Neural cell (in vitro differentiated cells): ENCODE measurements around the gene NCDN. TPM values are rescaled to one million over a fixed set of nuclear protein-coding genes. Genes with fewer than 3 reads are reported as not detected.

ENCODE experiments used
- H2AFZ ChIP-seq: fragments of 200-600, 300-800 bp; sonication (generic), shearing (Covaris generic); 2 replicates; pipeline ENCODE4 v1.6.0; 2014; ENCODE audit warnings: low read depth, mild to moderate bottlenecking, antibody characterized with exemption, low read length, moderate library complexity
- H3F3A ChIP-seq: fragments of 200-600 bp; shearing (Covaris generic); 2 replicates; pipeline ENCODE4 v1.6.1; 2016; ENCODE audit warnings: mild to moderate bottlenecking, moderate library complexity, mixed read lengths, antibody characterized with exemption, low read length; ENCODE audit not compliant: insufficient read depth, poor library complexity, severe bottlenecking
- H3K27ac ChIP-seq: fragments of 200-600, 300-800 bp; sonication (generic), shearing (Covaris generic); 2 replicates; pipeline ENCODE4 v1.5.1; 2014; ENCODE audit warnings: mild to moderate bottlenecking, low read length, moderate library complexity
- H3K27me3 ChIP-seq: fragments of 300-800, 200-600 bp; sonication (generic), shearing (Covaris generic); 2 replicates; pipeline ENCODE4 v1.6.0; 2014; ENCODE audit warnings: mild to moderate bottlenecking, low read depth, low read length, moderate library complexity; ENCODE audit not compliant: insufficient read depth
- H3K36me3 ChIP-seq: fragments of 300-800, 200-600 bp; sonication (generic), shearing (Covaris generic); 2 replicates; pipeline ENCODE4 v1.5.1; 2014; ENCODE audit warnings: mild to moderate bottlenecking, antibody characterized with exemption, low read length, moderate library complexity; ENCODE audit not compliant: insufficient read depth
- H3K4me2 ChIP-seq: fragments of 300-800, 200-600 bp; sonication (generic), shearing (Covaris generic); 2 replicates; pipeline ENCODE4 v1.6.0; 2014; ENCODE audit warnings: mild to moderate bottlenecking, low read length
- H3K4me3 ChIP-seq: fragments of 300-800, 200-600 bp; sonication (generic), shearing (Covaris generic); 2 replicates; pipeline ENCODE4 v1.5.1; 2014; ENCODE audit warnings: mild to moderate bottlenecking, low read length, moderate library complexity
- H3K79me2 ChIP-seq: fragments of 200-600 bp; shearing (Covaris generic); replicated peaks from 2 replicates; pipeline ENCODE4 v1.6.0; 2014; ENCODE audit warnings: mild to moderate bottlenecking, low read length, moderate library complexity; ENCODE audit not compliant: insufficient read depth
- H3K9ac ChIP-seq: fragments of 300-800, 200-600 bp; sonication (generic), shearing (Covaris generic); 2 replicates; pipeline ENCODE4 v1.6.1; 2016; ENCODE audit warnings: mild to moderate bottlenecking, low read length, mixed read lengths
- H3K9me2 ChIP-seq: fragments of 200-600 bp; shearing (Covaris generic); 2 replicates; pipeline ENCODE4 v1.6.1; 2016; ENCODE audit warnings: mild to moderate bottlenecking, low read length, mixed read lengths; ENCODE audit not compliant: insufficient read depth
- H3K9me3 ChIP-seq: fragments of 200-600, 300-800 bp; sonication (generic), shearing (Covaris generic); 2 replicates; pipeline ENCODE4 v1.6.1; 2016; ENCODE audit warnings: mild to moderate bottlenecking, mixed run types, low read length, moderate library complexity, mixed read lengths
- H4K20me1 ChIP-seq: fragments of 200-600 bp; shearing (Covaris generic); 2 replicates; pipeline ENCODE4 v1.6.1; 2016; ENCODE audit warnings: mild to moderate bottlenecking, mixed run types; ENCODE audit not compliant: insufficient read depth
- CTCF ChIP-seq: fragments of 450-650 bp; IDR thresholded peaks from 2 replicates; pipeline ENCODE4 v1.5.1; 2014; ENCODE audit warnings: antibody characterized with exemption, mild to moderate bottlenecking, moderate library complexity; ENCODE audit not compliant: poor library complexity, severe bottlenecking
- EP300 ChIP-seq: fragments of 450-650 bp; conservative IDR thresholded peaks from 2 replicates; pipeline ENCODE4 v1.6.1; 2014; ENCODE audit warnings: antibody characterized with exemption, mild to moderate bottlenecking, moderate library complexity; ENCODE audit not compliant: poor library complexity, severe bottlenecking
- EZH2 ChIP-seq: fragments of 200-600, 300-800 bp; shearing (Covaris generic), sonication (generic); IDR thresholded peaks from 2 replicates; pipeline ENCODE4 v1.6.1; 2014; ENCODE audit warnings: antibody characterized with exemption, low read length, borderline replicate concordance, mild to moderate bottlenecking; ENCODE audit not compliant: insufficient read depth, poor library complexity, severe bottlenecking
- MXI1 ChIP-seq: fragments of 450-650 bp; conservative IDR thresholded peaks from 2 replicates; pipeline ENCODE4 v1.6.1; 2014; ENCODE audit warnings: antibody characterized with exemption, mild to moderate bottlenecking; ENCODE audit not compliant: poor library complexity, severe bottlenecking
- POLR2AphosphoS5 ChIP-seq: IDR thresholded peaks from 2 replicates; pipeline ENCODE4 v1.6.1; 2012
- RAD21 ChIP-seq: fragments of 450-650 bp; conservative IDR thresholded peaks from 2 replicates; pipeline ENCODE4 v1.6.1; 2014; ENCODE audit warnings: antibody characterized with exemption, mild to moderate bottlenecking, moderate library complexity
- REST ChIP-seq: IDR thresholded peaks from 2 replicates; pipeline ENCODE4 v1.6.1; 2012; ENCODE audit warnings: borderline replicate concordance
- SMC3 ChIP-seq: fragments of 450-650 bp; conservative IDR thresholded peaks from 2 replicates; pipeline ENCODE4 v1.6.1; 2014; ENCODE audit warnings: antibody characterized with exemption, mild to moderate bottlenecking, moderate library complexity; ENCODE audit not compliant: poor library complexity
- TAF1 ChIP-seq: IDR thresholded peaks from 2 replicates; pipeline ENCODE4 v1.6.1; 2012; ENCODE audit warnings: low read depth
- polyA plus RNA-seq: library from polyadenylated mRNA; depleted of rRNA; stranded (reverse); fragments of >200 nt; gene quantifications from 2 replicates; pipeline ENCODE4 v1.2.3, GENCODE V29; 2014

NCDN gene
- polyA plus RNA-seq, 1 donor from 2014 or later = 66.1 TPM

DNA sequence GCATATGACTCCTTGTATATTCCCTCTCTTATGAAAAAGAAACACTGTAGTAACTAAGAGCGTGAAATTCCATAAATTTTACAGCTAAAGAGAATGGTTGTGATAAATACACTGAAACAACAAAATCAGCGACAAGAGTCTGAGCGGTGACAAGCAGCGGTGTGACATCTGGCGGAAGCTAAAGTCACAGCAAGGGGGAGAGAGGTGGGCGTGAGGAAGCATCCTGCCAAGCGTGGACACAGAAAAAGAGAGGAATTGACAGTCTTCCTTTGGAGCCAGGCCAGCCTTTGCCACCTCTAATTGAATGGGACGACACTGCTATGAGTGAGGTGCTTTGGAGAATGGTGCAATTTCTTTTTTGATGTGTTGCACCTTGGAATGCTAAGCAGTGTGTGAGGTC, 57.8 kb downstream of the NCDN start:
- Histone ChIP-seq H3F3A (no peaks in the 10 kb centered on the region), H4K20me1 (no peaks in the 10 kb centered on the region), H3K36me3 (no peaks in the 10 kb centered on the region), H3K9me2 (no peaks in the 10 kb centered on the region), H3K9ac (no peak overlapping the region), H3K79me2 (no peaks in the 10 kb centered on the region), H3K27ac (no peak overlapping the region), H3K9me3 (no peaks in the 10 kb centered on the region), H2AFZ (no peak overlapping the region), H3K27me3 (no peaks in the 10 kb centered on the region), H3K4me3 (no peak overlapping the region), H3K4me2 (no peak overlapping the region)
- TF ChIP-seq RAD21 (no peak), SMC3 (no peak), REST (no peak), TAF1 (no peak), MXI1 (no peak), CTCF (no peak), EP300 (no peak), POLR2AphosphoS5 (no peak), EZH2 (no peak)

Other genes starting within 250 kb of the NCDN start
- 38.1 and 46.3 TPM in 2 replicates for gene KIAA0319L, start 396 bp upstream of the NCDN start, polyA plus RNA-seq
- 7.0 and 7.6 TPM in 2 replicates for gene TFAP2E, start 15.5 kb downstream of the NCDN start, polyA plus RNA-seq
- gene PSMB2, start 83.7 kb downstream of the NCDN start, polyA plus RNA-seq = 48.2 and 52.1 TPM in 2 replicates
- 6.7 and 7.5 TPM in 2 replicates for gene C1orf216, start 161.1 kb downstream of the NCDN start, polyA plus RNA-seq
- gene CLSPN, start 212.2 kb downstream of the NCDN start, polyA plus RNA-seq = 0.76 and 2.4 TPM in 2 replicates